Measurements from ENCODE around the gene SFT2D3. TPM values are rescaled to one million over a fixed set of nuclear protein-coding genes. Genes with fewer than 3 reads are reported as not detected.

SFT2D3 gene
- total RNA-seq, 1 experiment from 2014 or later, result 4.7 TPM

GRCh38 chr2:127676906-127677305 lies 24.4 kb upstream of the SFT2D3 start:
- Histone ChIP-seq H3K23ac (ENCODE audit: insufficient read length, low read depth, low read length) (no peak overlapping the region), H3K27me3 (ENCODE audit: insufficient read depth, low read length) (peaks cover 13% of the 10 kb centered on the region), H2BK5ac (ENCODE audit: insufficient read length, low read length) (no peak overlapping the region), H3K18ac (ENCODE audit: insufficient read length, low read depth, low read length) (no peak overlapping the region), H2BK120ac (ENCODE audit: low read depth, low read length, poor library complexity, severe bottlenecking) (no peak overlapping the region), H2AK5ac (ENCODE audit: insufficient read length, low read length) (no peak overlapping the region), H2BK12ac (ENCODE audit: insufficient read length, low read depth, low read length) (no peak overlapping the region), H4K91ac (ENCODE audit: insufficient read length, low read depth, low read length) (no peak overlapping the region), H3K56ac (ENCODE audit: insufficient read length, low read depth, low read length) (no peak overlapping the region), H3T11ph (ENCODE audit: low read length) (no peak overlapping the region), H2BK20ac (ENCODE audit: low read depth, low read length, poor library complexity, severe bottlenecking) (no peak overlapping the region), H3K23me2 (ENCODE audit: insufficient read length, low read depth, low read length, poor library complexity, severe bottlenecking) (peaks cover 6% of the 10 kb centered on the region), H4K8ac (replicated peaks; ENCODE audit: insufficient read length, low read depth, low read length) (no peak overlapping the region), H4K20me1 (ENCODE audit: control insufficient read depth, insufficient read depth, insufficient read length) (no peaks in the 10 kb centered on the region), H3K14ac (ENCODE audit: insufficient read depth, low read length) (no peak overlapping the region), H3K79me1 (ENCODE audit: insufficient read depth, low read depth, low read length, poor library complexity, severe bottlenecking) (no peaks in the 10 kb centered on the region), H3K9ac (ENCODE audit: extremely low read depth, insufficient read length, low read length) (no peak overlapping the region), H3K4me1 (ENCODE audit: insufficient read depth, low read length) (no peaks in the 10 kb centered on the region), H3K4me2 (ENCODE audit: insufficient read depth, insufficient read length, low read length) (no peak overlapping the region), H3K9me3 (ENCODE audit: control insufficient read depth, low read depth, low read length) (no peaks in the 10 kb centered on the region), H3K4ac (ENCODE audit: low read depth, low read length) (no peak overlapping the region), H4K5ac (ENCODE audit: insufficient read length, low read depth, low read length) (no peak overlapping the region), H3K27ac (ENCODE audit: insufficient read length, low read depth, low read length) (no peak overlapping the region), H3K79me2 (ENCODE audit: insufficient read depth, low read length) (no peaks in the 10 kb centered on the region), H2BK15ac (ENCODE audit: low read depth, low read length) (no peak overlapping the region), H2AFZ (ENCODE audit: low read length) (no peak overlapping the region)
- Mint-ChIP-seq H3K4me1 (peaks cover 8 to 10% of the 10 kb centered on the region in 2 experiments; a peak in 3 of 4 replicates), H3K9me3 (no peaks in the 10 kb centered on the region), H3K36me3 (ENCODE audit: insufficient read depth in 1 of 3, low read depth in 3 of 3) (no peaks in the 10 kb centered on the region; a peak in 1 of 7 replicates), H3K27ac (no peak overlapping the region), H3K4me3 (peak overlapping the region in 1 of 2 experiments; percentile 60; a peak in 3 of 5 replicates), H3K27me3 (ENCODE audit: low read depth) (peaks cover 77% of the 10 kb centered on the region)
- no CpG with 5 or more reads among the region's 2 CpGs for WGBS (ENCODE audit: extremely low coverage, insufficient read length, low lambda C conversion rate)
- TF ChIP-seq, protein P1, sequence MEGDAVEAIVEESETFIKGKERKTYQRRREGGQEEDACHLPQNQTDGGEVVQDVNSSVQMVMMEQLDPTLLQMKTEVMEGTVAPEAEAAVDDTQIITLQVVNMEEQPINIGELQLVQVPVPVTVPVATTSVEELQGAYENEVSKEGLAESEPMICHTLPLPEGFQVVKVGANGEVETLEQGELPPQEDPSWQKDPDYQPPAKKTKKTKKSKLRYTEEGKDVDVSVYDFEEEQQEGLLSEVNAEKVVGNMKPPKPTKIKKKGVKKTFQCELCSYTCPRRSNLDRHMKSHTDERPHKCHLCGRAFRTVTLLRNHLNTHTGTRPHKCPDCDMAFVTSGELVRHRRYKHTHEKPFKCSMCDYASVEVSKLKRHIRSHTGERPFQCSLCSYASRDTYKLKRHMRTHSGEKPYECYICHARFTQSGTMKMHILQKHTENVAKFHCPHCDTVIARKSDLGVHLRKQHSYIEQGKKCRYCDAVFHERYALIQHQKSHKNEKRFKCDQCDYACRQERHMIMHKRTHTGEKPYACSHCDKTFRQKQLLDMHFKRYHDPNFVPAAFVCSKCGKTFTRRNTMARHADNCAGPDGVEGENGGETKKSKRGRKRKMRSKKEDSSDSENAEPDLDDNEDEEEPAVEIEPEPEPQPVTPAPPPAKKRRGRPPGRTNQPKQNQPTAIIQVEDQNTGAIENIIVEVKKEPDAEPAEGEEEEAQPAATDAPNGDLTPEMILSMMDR (conservative IDR thresholded peaks at IDR 0.05), result no peak
- no peak for DNase-seq

Measured in H9 (cell line).